Activated CD4-positive, CD25-positive, alpha-beta regulatory T cell treated with anti-CD3 and anti-CD28 coated beads, Interleukin-2, amount 50 U/mL, for 24 hours (primary cell): Measurements from ENCODE around the gene CCDC40.

Experiments
- ATAC-seq, 2 donors: fragments of 150-1000 bp; cut with Tn5 transposase; one replicate each; pipeline ENCODE4 v1.10.0; 2021; ENCODE audit warnings: mild to moderate bottlenecking in 1 of 2, moderate library complexity in 1 of 2

Gene CCDC40

DNA sequence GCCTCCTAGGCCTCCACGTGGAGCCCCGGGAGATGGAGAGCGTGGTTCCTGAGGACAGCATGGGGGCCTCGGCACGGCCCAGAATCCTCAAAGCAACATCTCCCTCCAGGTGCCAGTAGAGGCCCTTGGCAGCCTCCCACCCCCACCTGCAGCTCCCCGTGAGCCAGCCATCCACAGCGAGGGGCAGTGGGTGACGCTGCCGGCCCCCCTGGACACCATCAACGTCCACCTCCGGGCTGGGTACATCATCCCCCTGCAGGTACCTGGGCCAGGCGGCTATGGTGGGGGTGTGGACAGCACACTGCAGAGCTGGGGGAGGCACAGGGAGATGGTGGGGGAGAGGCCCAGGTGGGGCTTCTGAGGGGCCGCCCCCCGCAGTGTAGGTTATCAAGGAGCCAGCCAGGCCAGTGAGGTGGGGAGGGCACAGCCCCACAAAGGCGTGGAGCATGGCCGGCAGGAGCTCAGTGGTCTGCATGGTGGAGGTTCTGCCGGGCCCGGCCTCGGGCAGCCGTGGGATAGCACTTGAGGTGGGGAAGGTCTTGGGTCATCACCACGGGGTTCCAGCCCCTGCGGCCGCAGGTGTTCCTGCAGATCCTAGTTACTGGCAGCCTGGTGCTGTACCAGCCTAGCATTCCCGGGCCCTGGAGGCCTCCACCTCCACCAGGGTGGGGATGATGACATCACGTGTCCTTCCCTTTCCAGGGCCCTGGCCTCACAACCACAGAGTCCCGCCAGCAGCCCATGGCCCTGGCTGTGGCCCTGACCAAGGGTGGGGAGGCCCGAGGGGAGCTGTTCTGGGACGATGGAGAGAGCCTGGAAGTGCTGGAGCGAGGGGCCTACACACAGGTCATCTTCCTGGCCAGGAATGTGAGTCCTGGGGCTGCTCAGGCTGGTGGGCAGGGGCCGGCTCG, 81.3 kb downstream of the CCDC40 start:
- no peak for ATAC-seq

GRCh38 chr17:80118601-80119270, 82.3 kb downstream of the CCDC40 start:
- ATAC-seq, result no peak

DNA sequence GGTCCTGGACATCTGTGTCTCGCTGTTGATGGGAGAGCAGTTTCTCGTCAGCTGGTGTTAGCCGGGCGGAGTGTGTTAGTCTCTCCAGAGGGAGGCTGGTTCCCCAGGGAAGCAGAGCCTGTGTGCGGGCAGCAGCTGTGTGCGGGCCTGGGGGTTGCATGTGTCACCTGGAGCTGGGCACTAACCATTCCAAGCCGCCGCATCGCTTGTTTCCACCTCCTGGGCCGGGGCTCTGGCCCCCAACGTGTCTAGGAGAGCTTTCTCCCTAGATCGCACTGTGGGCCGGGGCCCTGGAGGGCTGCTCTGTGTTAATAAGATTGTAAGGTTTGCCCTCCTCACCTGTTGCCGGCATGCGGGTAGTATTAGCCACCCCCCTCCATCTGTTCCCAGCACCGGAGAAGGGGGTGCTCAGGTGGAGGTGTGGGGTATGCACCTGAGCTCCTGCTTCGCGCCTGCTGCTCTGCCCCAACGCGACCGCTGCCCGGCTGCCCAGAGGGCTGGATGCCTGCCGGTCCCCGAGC, 82.9 kb downstream of the CCDC40 start:
- no peak for ATAC-seq

DNA sequence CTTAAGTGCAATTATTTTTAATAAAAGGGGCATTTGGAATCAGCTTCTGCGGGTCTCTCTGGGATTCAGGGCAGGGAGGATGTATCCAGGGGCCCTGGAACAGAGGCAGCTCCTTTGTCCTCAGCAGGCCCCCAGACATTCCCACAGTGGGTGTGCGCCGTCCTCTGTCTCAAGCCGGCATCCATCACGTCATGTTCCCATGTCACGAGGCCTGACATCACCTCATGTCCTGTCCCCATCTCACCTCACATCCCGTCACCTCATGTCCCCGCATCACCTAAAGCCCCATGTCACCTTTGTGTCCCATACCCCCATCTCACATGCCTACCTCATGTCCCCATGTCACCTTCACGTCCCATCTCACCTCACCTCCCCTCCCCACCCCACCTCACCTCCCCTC, 83.4 kb downstream of the CCDC40 start:
- no peak for ATAC-seq

GRCh38 chr17:80122026-80122575, 85.7 kb downstream of the CCDC40 start:
- ATAC-seq, result no peak

DNA sequence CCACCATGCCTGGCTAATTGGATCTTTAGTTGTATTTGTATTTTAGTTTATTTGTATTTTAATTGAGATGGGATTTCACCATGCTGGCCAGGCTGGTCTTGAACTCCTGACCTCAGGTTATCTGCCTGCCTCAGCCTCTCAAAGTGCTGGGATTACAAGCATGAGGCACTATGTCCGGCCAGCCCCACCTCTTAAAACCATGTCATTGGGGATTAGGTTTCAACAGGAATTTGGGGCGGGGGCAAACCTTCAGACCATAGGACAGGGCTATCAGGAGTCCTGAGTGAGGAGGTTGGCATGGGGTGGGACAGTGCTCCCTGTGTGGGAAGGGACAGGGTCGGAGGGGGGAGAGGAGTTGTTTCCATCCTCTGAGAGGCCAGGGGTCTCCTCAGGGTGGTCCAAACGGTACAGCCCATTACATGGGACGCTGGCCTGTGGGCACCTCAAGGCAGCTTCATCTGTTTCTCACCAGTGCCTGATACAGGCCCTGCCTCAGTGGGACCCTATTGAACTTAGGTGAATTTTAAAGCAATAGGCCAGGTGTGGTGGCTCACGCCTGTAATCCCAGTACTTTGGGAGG, 86.6 kb downstream of the CCDC40 start:
- no peak for ATAC-seq

DNA sequence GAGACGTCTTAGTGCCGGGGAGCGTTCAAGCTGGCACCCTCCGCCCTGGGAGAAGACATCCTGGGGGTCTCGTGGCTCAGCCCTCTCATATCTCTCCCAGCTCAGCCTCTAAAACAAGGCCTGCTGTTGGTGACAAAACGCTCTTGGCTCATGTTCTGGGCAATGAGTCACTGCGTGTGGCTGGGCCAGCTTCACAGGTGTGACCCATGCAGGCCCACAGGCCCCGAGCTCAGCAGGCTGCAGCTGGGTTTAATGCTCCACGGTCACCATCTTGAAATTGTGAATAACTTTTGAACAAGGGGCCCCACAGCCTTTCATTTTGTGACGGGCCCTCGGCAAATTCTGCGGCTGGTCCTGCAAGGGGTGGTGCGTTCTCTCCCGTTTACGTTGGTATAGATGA, 87.3 kb downstream of the CCDC40 start:
- no peak for ATAC-seq

GRCh38 chr17:80124351-80124981, 88.0 kb downstream of the CCDC40 start:
- ATAC-seq, result no peak

GRCh38 chr17:80125656-80126448, 89.4 kb downstream of the CCDC40 start:
- no peak for ATAC-seq

GRCh38 chr17:80126449-80126715, 89.9 kb downstream of the CCDC40 start:
- ATAC-seq, result no peak

DNA sequence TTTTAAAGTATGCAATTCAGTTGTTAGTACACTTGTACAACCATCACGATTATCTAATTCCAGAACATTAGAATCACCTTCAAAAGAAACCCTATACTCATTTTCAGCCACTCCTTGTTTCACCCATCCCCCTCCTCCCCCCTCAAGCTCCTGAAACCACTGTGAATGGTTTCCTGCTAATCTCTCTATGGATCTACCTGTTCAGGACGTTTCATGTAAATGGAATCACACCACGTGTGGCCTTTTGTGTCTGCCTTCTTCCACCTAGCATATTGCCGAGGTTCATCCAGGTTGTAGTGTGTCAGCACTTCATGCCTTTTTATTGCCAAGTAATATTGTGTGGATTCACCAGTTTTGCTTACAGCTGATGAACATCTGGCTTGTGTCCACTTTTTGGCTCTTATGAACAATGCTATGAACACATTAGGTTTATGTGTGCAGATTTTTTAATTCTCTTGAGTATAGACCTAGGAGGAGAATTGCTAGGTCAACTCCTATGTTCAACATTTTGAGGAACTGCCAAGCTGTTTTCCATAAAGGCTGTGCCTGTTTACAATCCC, 92.6 kb downstream of the CCDC40 start:
- ATAC-seq, result no peak

- no peak for ATAC-seq
Measured at GRCh38 chr17:80130992-80131391, 94.5 kb downstream of the CCDC40 start.

DNA sequence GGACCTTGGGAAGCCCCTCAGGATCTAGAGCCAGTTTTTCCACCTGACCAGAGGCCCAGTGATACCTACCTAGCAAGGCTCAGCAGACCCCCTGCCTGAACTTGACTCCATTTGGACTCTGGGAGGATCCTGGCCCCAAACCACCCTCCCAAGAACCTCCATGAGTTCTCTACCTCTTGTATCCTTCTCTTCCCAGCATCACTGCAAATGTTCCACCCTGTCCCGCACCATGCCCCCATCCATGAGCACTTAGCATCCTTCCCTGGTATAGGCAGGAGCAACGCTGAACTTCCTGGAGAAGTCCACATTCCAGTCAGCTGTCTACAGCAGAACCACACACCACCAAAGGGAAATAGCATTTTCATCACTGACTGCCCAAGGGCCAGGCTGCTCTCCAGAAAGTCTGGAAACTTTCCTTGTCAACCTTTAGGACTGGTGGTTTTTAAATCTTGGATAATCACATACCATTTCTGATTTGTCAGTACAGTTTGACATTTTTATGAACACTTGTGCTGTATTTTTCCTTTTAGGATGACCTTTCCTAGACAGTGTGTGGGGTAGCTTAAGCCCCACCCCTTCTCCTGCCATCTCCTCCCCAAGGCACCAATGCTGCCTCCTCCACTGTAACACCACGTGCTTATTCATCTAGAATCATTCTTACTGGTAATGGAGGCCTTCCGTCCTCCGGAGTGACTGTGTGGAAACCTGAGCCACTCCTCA, 96.6 kb downstream of the CCDC40 start:
- ATAC-seq, result no peak

- ATAC-seq, result no peak
Measured at GRCh38 chr17:80133626-80133970, 97.2 kb downstream of the CCDC40 start.

- no peak for ATAC-seq
Measured at GRCh38 chr17:80137131-80137530, 100.7 kb downstream of the CCDC40 start.

GRCh38 chr17:80138856-80139426, 102.5 kb downstream of the CCDC40 start:
- no peak for ATAC-seq

GRCh38 chr17:80141463-80142165, 105.2 kb downstream of the CCDC40 start:
- no peak for ATAC-seq

GRCh38 chr17:80142929-80143328, 106.5 kb downstream of the CCDC40 start:
- no peak for ATAC-seq

DNA sequence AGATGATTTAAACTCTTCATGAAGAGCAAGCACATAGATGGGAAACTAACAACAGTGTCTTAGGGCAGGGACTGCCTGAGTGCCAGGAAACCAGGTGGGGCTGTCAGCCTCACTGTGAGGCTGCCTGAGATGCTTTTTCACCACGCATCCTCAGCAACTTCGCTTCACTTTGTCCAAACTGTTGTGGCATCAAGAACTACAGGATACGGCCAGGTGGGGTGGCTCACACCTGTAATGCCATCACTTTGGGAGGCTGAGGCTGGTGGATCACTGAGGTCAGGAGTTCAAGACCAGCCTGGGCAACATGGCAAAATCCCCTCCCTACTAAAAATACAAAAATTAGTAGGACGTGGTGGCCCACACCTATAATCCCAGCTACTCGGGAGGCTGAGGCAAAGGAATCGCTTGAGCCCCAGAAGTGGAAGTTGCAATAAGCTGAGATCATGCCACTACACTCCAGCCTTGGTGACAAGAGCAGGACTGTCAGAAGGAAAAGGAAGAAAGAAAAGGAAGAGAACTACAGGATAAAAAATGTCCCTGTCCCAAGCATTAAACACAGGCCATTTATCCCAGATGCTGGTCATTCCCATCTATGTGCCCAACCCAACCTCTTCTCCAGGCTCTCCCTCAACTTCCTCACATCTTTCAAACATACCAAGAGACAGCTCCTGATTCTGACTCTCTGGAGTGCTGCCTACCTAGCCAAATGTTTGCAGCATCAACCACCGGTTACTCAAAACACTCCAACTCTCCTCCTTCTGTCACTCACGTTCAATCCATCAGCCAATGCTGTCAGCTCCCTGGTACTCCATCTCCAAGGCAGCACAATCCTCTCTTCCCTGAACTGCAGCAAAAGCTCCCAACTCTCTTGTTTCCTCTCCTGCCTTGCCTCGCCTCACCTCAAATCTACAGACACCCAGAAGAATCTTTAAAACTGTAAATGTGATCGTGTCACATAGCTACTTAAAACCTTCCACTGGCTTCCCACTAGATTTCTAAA, 108.9 kb downstream of the CCDC40 start:
- no peak for ATAC-seq
